Measurements from ENCODE around the gene PIK3R1. TPM values are rescaled to one million over a fixed set of nuclear protein-coding genes. Genes with fewer than 3 reads are reported as not detected.

The PIK3R1 gene
- total RNA-seq, 8 experiments from 2014 or later, result 14.6 to 127 (median 36.8) TPM

GRCh38 chr5:68303038-68303738 lies 87.6 kb downstream of the PIK3R1 start:
- no peak overlapping the region for H3K4me3 ChIP-seq
- ATAC-seq (replicated peaks in 6 of 8), result peak in 3 of 8 experiments; percentile 19 to 54 (median 30)
- in situ Hi-C loops (cut with MboI; ENCODE audit: low pct_unique_long_range_greater_than_20kb in 2 of 9, low sequenced_read_pairs in 9 of 9, unreplicated experiment in 9 of 9), result loop anchor here in 1 of 9 experiments (25.0 kb wide), 1 partner anchor 359 kb away; no protein-coding TSS in a partner anchor
- 37 to 100% (median 80%) methylated on average over 1 to 3 of the region's 3 CpGs; no CpG with 5 or more reads in 1 of the 10 experiments for WGBS, 10 experiments
- H3K4me1 ChIP-seq (replicated peaks in 1 of 2), result peaks cover 0 to 4% of the 10 kb centered on the region in 2 donors
- no peak overlapping the region for H3K27ac ChIP-seq

GRCh38 chr5:68303754-68304420 lies 88.3 kb downstream of the PIK3R1 start:
- Histone ChIP-seq H3K4me3 (no peak overlapping the region), H3K27ac (no peak overlapping the region), H3K4me1 (replicated peaks in 1 of 2) (peaks cover 0 to 4% of the 10 kb centered on the region in 2 donors)
- 29 to 91% (median 64%) methylated on average over 1 to 4 of the region's 4 CpGs; no CpG with 5 or more reads in 1 of the 10 experiments for WGBS, 10 experiments
- in situ Hi-C loops (cut with MboI; ENCODE audit: low pct_unique_long_range_greater_than_20kb in 2 of 9, low sequenced_read_pairs in 9 of 9, unreplicated experiment in 9 of 9), result loop anchor here in 1 of 9 experiments (25.0 kb wide), 1 partner anchor 358 kb away; no protein-coding TSS in a partner anchor
- ATAC-seq (replicated peaks in 6 of 8), result peak in 3 of 8 experiments; percentile 12 to 37 (median 21)

GRCh38 chr5:68304421-68305052 lies 89.0 kb downstream of the PIK3R1 start:
- peak; percentile 20 to 91 (median 47) for ATAC-seq (replicated peaks in 6 of 8)
- WGBS, 10 experiments, result 0 to 100% (median 60%) methylated on average over 1 to 3 of the region's 3 CpGs; no CpG with 5 or more reads in 1 of the 10 experiments
- in situ Hi-C loops (cut with MboI; ENCODE audit: low pct_unique_long_range_greater_than_20kb in 2 of 9, low sequenced_read_pairs in 9 of 9, unreplicated experiment in 9 of 9), result loop anchor here in 1 of 9 experiments (25.0 kb wide), 1 partner anchor 358 kb away; no protein-coding TSS in a partner anchor

DNA sequence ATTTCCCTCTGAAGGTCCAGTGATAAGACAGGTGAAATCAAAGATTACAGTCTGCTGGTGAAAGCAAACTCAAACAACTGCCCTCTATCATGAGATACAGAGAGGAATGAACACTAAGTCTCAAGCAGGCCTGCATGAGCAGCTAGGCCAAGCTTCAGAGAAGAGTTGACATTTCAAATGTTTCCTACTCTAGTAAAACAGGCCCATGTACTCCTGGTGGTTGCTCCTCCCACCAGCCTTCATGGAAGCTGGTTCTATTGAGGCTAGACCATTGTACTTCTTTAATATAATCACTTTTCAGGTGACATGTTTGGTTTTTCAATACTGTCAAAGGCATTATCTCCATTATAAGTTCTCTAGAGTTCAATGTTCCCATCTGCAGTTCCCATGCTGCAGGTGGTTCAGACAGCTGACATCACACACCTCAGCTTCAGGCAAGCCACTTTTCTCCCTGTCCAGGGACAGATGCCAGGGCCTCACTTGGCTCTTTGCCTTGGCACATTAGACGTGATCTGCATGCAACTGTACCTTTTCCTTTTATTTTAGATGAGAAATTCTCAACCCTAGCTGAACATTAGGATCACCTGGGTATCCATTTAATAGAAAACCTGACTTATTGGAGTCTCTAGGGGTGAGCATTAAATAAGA lies 89.8 kb downstream of the PIK3R1 start:
- in situ Hi-C loops (cut with MboI; ENCODE audit: low pct_unique_long_range_greater_than_20kb in 2 of 9, low sequenced_read_pairs in 9 of 9, unreplicated experiment in 9 of 9), result loop anchor here in 1 of 9 experiments (25.0 kb wide), 1 partner anchor 357 kb away; no protein-coding TSS in a partner anchor
- ATAC-seq (replicated peaks in 6 of 8), result no peak
- no peak overlapping the region for H3K27ac ChIP-seq
- no peak overlapping the region for H3K4me3 ChIP-seq
- 38 to 100% (median 58%) methylated on average over 1 of the region's 1 CpG; no CpG with 5 or more reads in 6 of the 10 experiments for WGBS, 10 experiments
- peaks cover 0 to 4% of the 10 kb centered on the region in 2 donors for H3K4me1 ChIP-seq (replicated peaks in 1 of 2)

More at GRCh38 chr5:68304421-68305052, 89.0 kb downstream of the PIK3R1 start:
- H3K4me3 ChIP-seq, result no peak overlapping the region
- H3K27ac ChIP-seq, result no peak overlapping the region
- H3K4me1 ChIP-seq (replicated peaks in 1 of 2), result peaks cover 0 to 4% of the 10 kb centered on the region in 2 donors

DNA sequence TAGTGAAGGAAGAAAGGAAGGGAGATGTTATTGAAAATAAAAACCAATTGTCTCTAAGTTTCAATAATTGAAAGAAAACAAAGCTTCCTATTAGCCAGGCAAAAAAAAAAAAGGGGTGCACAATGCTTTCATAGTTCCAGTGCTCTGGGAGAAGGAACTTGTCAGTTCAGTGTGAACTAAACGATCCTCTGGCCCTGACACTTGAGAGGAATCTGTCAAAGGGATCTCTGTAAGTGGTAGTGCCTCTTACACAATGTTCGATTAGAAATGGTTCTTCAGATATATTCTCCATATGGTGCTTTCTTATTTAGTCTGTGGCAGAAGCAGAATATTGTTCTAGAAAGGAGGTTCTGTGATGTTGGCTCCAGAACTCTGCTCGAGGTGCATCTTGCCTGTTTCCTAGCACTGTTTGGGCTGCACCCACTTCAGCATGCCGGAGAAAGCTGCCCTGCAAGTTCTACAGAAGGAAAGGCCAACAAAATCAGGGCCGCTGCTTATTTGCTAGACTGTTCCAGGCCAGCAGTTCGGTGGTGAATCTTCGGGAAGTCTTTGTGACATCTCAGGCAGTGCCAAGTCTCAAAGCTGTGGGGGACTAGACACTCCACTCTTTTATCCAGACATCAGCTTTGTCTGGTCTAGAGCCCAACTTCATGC lies 90.9 kb downstream of the PIK3R1 start:
- WGBS, 10 experiments, result 51 to 100% (median 90%) methylated on average over 1 to 7 of the region's 7 CpGs; no CpG with 5 or more reads in 1 of the 10 experiments
- no peak for ATAC-seq (replicated peaks in 6 of 8)
- Histone ChIP-seq H3K27ac (no peak overlapping the region), H3K4me1 (replicated peaks in 1 of 2) (peaks cover 0 to 4% of the 10 kb centered on the region in 2 donors), H3K4me3 (no peak overlapping the region)
- in situ Hi-C loops (cut with MboI; ENCODE audit: low pct_unique_long_range_greater_than_20kb in 2 of 9, low sequenced_read_pairs in 9 of 9, unreplicated experiment in 9 of 9), result loop anchor here in 1 of 9 experiments (25.0 kb wide), 1 partner anchor 356 kb away; no protein-coding TSS in a partner anchor

- Histone ChIP-seq H3K27ac (no peak overlapping the region), H3K4me1 (replicated peaks in 1 of 2) (no peaks in the 10 kb centered on the region), H3K4me3 (no peak overlapping the region)
- in situ Hi-C loops (cut with MboI; ENCODE audit: low pct_unique_long_range_greater_than_20kb in 2 of 9, low sequenced_read_pairs in 9 of 9, unreplicated experiment in 9 of 9), result loop anchor here in 1 of 9 experiments (25.0 kb wide), 1 partner anchor 349 kb away; no protein-coding TSS in a partner anchor
- WGBS, 10 experiments, result 0 to 100% (median 80%) methylated on average over 1 to 2 of the region's 2 CpGs; no CpG with 5 or more reads in 3 of the 10 experiments
- no peak for ATAC-seq (replicated peaks in 6 of 8)
Observed at GRCh38 chr5:68313336-68313735, 97.8 kb downstream of the PIK3R1 start.

GRCh38 chr5:68314465-68314864 lies 98.9 kb downstream of the PIK3R1 start:
- H3K4me3 ChIP-seq, result no peak overlapping the region
- in situ Hi-C loops (cut with MboI; ENCODE audit: low pct_unique_long_range_greater_than_20kb in 2 of 9, low sequenced_read_pairs in 9 of 9, unreplicated experiment in 9 of 9), result loop anchor here in 1 of 9 experiments (25.0 kb wide), 1 partner anchor 348 kb away; no protein-coding TSS in a partner anchor
- no peak overlapping the region for H3K27ac ChIP-seq
- no peaks in the 10 kb centered on the region for H3K4me1 ChIP-seq (replicated peaks in 1 of 2)
- no peak for ATAC-seq (replicated peaks in 6 of 8)
- 20 to 88% (median 58%) methylated on average over 1 to 2 of the region's 2 CpGs; no CpG with 5 or more reads in 5 of the 10 experiments for WGBS, 10 experiments

DNA sequence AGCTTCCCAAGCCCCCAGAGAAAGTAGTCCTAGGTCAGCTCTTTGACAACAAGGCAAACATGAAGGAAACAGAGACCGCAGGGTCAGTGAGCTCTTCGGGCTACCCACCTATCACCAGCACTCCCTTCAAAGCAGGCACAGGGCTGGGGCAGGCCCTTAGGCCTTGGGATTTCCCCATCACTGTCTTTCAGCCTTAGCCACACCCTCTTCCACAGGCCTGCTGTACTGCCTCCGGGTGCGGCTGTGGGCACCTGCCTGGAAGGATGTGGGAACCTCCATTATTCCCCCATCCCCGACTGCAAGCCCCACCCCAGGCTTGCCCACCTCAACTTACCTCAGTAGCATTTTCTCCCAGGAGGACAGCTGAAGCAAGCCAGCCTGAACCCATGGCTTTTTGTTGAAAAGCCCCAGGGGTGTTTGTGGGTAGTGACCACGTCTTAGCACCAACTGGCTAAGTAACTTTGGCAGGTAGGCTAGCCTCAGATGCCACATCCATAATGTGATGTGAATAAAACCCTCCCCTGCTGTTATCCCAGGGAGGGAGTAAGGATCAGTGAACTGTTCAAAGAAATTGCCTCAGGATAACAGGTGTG lies 100.2 kb downstream of the PIK3R1 start:
- Histone ChIP-seq H3K27ac (no peak overlapping the region), H3K4me1 (replicated peaks in 1 of 2) (no peaks in the 10 kb centered on the region), H3K4me3 (no peak overlapping the region)
- ATAC-seq (replicated peaks in 6 of 8), result peak in 3 of 8 experiments; percentile 49 to 74 (median 51)
- WGBS, 10 experiments, result 38 to 100% (median 91%) methylated on average over 1 to 2 of the region's 6 CpGs; no CpG with 5 or more reads in 2 of the 10 experiments
- in situ Hi-C loops (cut with MboI; ENCODE audit: low pct_unique_long_range_greater_than_20kb in 2 of 9, low sequenced_read_pairs in 9 of 9, unreplicated experiment in 9 of 9), result loop anchor here in 1 of 9 experiments (25.0 kb wide), 1 partner anchor 347 kb away; no protein-coding TSS in a partner anchor

DNA sequence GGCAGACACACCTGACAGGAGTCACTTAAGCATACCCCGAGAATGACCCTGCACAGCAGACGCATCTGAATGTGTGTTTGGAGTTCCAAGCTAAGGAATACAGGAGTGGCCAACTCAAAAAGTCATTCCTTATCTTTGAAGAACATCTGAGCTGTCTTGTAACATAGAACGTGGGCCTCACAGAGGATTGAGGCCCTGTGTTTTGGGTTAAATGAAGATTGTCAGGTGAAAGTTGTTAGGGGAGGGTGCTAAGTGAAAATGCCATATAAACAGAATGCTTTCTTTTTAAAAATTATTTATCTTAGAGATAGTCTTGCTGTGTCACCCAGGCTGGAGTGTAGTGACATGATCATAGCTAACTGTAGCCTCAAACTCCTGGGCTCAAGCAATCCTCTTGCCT lies 100.9 kb downstream of the PIK3R1 start:
- no peaks in the 10 kb centered on the region for H3K4me1 ChIP-seq (replicated peaks in 1 of 2)
- in situ Hi-C loops (cut with MboI; ENCODE audit: low pct_unique_long_range_greater_than_20kb in 2 of 9, low sequenced_read_pairs in 9 of 9, unreplicated experiment in 9 of 9), result loop anchor here in 1 of 9 experiments (25.0 kb wide), 1 partner anchor 346 kb away; no protein-coding TSS in a partner anchor
- no peak for ATAC-seq (replicated peaks in 6 of 8)
- H3K27ac ChIP-seq, result no peak overlapping the region
- H3K4me3 ChIP-seq, result no peak overlapping the region
- WGBS, 10 experiments, result 80 to 100% (median 95%) methylated on average over 1 to 3 of the region's 3 CpGs; no CpG with 5 or more reads in 5 of the 10 experiments

GRCh38 chr5:68317646-68318045 lies 102.1 kb downstream of the PIK3R1 start:
- ATAC-seq (replicated peaks in 6 of 8), result no peak
- WGBS, 10 experiments, result 63 to 100% (median 93%) methylated on average over 2 to 5 of the region's 5 CpGs; no CpG with 5 or more reads in 3 of the 10 experiments
- no peak overlapping the region for H3K27ac ChIP-seq
- in situ Hi-C loops (cut with MboI; ENCODE audit: low pct_unique_long_range_greater_than_20kb in 2 of 9, low sequenced_read_pairs in 9 of 9, unreplicated experiment in 9 of 9), result loop anchor here in 1 of 9 experiments (25.0 kb wide), 1 partner anchor 345 kb away; no protein-coding TSS in a partner anchor
- no peaks in the 10 kb centered on the region for H3K4me1 ChIP-seq (replicated peaks in 1 of 2)
- H3K4me3 ChIP-seq, result no peak overlapping the region

DNA sequence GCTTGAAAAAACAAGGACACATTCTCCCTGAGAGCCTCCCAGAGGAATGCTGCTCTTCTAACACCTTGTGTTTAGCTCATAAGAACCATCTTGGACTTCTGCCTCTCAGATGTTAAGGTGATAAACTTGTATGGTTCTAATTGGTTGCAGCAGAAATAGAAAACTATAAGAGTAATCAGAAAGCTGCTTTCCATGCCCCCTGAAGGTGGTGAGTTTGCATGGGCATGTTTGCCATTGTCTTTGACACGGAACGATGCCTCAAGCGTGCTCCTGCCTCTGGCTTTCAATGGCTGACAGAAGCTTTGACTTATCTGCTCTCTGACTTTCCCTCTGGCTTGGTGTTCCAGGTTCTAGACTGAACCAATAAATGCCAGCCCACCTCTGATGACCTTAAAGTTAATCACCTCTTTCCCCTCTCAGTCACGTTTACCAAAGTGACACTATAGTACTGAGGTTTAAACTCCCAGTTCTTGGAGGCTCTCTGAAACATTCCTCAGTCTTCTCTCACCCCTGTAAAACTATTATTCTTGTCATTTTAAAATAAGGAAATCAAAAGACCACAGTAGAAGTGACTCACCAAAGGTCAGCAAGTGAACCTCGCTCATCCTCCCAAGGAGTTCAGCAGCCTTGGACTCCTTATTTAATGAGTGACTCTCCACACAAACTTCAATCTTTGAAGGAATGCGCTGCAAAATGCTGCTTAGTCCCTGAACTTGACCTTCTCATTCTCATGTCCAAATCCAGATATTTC lies 103.6 kb downstream of the PIK3R1 start:
- no peak overlapping the region for H3K4me3 ChIP-seq
- WGBS, 10 experiments, result 40 to 96% (median 67%) methylated on average over 1 to 6 of the region's 6 CpGs; no CpG with 5 or more reads in 1 of the 10 experiments
- ATAC-seq (replicated peaks in 6 of 8), result no peak
- no peaks in the 10 kb centered on the region for H3K4me1 ChIP-seq (replicated peaks in 1 of 2)
- no peak overlapping the region for H3K27ac ChIP-seq
- in situ Hi-C loops (cut with MboI; ENCODE audit: low pct_unique_long_range_greater_than_20kb in 2 of 9, low sequenced_read_pairs in 9 of 9, unreplicated experiment in 9 of 9), result loop anchor here in 1 of 9 experiments (25.0 kb wide), 1 partner anchor 343 kb away; no protein-coding TSS in a partner anchor

All from motor neuron (in vitro differentiated cells).